SU-DHL-6 (cell line): ENCODE measurements around the gene CTPS2.

Experiments
- CTCF ChIP-seq: fragments of 200-600 bp; sonication (generic); IDR thresholded peaks from one replicate; pipeline ENCODE4 v1.5.1; 2017; ENCODE audit warnings: antibody characterized with exemption, mild to moderate bottlenecking, low read length, moderate library complexity; ENCODE audit not compliant: insufficient read depth, poor library complexity, severe bottlenecking
- EZH2phosphoT487 ChIP-seq: fragments of 200-600 bp; sonication (generic), shearing (Covaris generic); conservative IDR thresholded peaks from 2 replicates; pipeline ENCODE4 v1.6.1; 2018; ENCODE audit warnings: mild to moderate bottlenecking, antibody characterized with exemption, low read length, moderate library complexity, mixed read lengths

GRCh38 chrX:16665089-16665488 is 47.4 kb downstream of the CTPS2 start:
- TF ChIP-seq CTCF = no peak
- TF ChIP-seq EZH2phosphoT487 = no peak
